ENCODE data around the gene RIPPLY2. TPM values are rescaled to one million over a fixed set of nuclear protein-coding genes. Genes with fewer than 3 reads are reported as not detected.

RIPPLY2 gene
- total RNA-seq, 1 experiment from 2014 or later, result not detected

DNA sequence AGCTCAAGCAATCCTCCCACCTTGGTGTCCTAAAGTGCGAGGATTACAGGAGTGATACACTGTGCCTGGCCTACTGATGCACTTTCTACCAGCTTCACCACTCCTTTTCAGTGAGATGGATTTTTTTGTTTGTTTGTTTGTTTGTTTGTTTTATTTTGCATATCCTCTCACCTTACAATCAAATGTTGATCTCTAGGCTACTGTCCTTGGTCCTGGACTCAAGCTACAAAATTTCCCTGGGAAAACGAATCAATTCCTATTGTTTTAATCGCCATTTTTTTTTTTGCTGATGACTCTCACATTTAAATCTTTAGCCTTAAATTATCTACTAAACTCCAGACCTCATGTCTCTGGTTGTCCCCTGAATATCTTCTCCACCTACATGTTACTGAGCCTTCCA is 3.5 kb upstream of the RIPPLY2 start:
- POLR2A ChIA-PET, result no interaction called here
- no TSS peak for BruUV-seq (replicated peaks)
- intact Hi-C loops (cut with micrococcal nuclease), result no loop called here

GRCh38 chr6:83852528-83853177 is 507 bp upstream of the RIPPLY2 start:
- POLR2A ChIA-PET, result no interaction called here
- no peaks in the 10 kb centered on the region for H3K36me3 Mint-ChIP-seq (ENCODE audit: insufficient read depth, unreplicated experiment)
- no peak for TF ChIP-seq CTCF (IDR thresholded peaks at IDR 0.05; ENCODE audit: unreplicated experiment)
- no TSS peak for BruUV-seq (replicated peaks)
- no peaks in the 10 kb centered on the region for H3K4me1 Mint-ChIP-seq (ENCODE audit: insufficient read depth, unreplicated experiment)
- H3K4me3 Mint-ChIP-seq (ENCODE audit: unreplicated experiment), result no peak overlapping the region
- peaks cover 7% of the 10 kb centered on the region for H3K9me3 Mint-ChIP-seq (ENCODE audit: unreplicated experiment)
- CTCF ChIA-PET, result interaction anchor here (1.5 kb wide), 1 partner anchor 238 kb away, joined by 5 read pairs; no protein-coding TSS in a partner anchor
- H3K27ac Mint-ChIP-seq (ENCODE audit: low read depth, unreplicated experiment), result no peak overlapping the region
- intact Hi-C loops (cut with micrococcal nuclease), result no loop called here
- peaks cover 62% of the 10 kb centered on the region for H3K27me3 Mint-ChIP-seq (ENCODE audit: insufficient read depth, unreplicated experiment)
- DNase-seq (ENCODE audit: unreplicated experiment), result no peak

More for the DNA sequence above, 3.5 kb upstream of the RIPPLY2 start:
- Mint-ChIP-seq H3K4me3 (ENCODE audit: unreplicated experiment) (no peak overlapping the region), H3K9me3 (ENCODE audit: unreplicated experiment) (peaks cover 7% of the 10 kb centered on the region), H3K27ac (ENCODE audit: low read depth, unreplicated experiment) (no peak overlapping the region), H3K4me1 (ENCODE audit: insufficient read depth, unreplicated experiment) (peaks cover 4% of the 10 kb centered on the region), H3K27me3 (ENCODE audit: insufficient read depth, unreplicated experiment) (peaks cover 43% of the 10 kb centered on the region), H3K36me3 (ENCODE audit: insufficient read depth, unreplicated experiment) (no peaks in the 10 kb centered on the region)
- no peak for DNase-seq (ENCODE audit: unreplicated experiment)
- CTCF ChIA-PET, result no interaction called here
- TF ChIP-seq CTCF (IDR thresholded peaks at IDR 0.05; ENCODE audit: unreplicated experiment), result no peak

DNA sequence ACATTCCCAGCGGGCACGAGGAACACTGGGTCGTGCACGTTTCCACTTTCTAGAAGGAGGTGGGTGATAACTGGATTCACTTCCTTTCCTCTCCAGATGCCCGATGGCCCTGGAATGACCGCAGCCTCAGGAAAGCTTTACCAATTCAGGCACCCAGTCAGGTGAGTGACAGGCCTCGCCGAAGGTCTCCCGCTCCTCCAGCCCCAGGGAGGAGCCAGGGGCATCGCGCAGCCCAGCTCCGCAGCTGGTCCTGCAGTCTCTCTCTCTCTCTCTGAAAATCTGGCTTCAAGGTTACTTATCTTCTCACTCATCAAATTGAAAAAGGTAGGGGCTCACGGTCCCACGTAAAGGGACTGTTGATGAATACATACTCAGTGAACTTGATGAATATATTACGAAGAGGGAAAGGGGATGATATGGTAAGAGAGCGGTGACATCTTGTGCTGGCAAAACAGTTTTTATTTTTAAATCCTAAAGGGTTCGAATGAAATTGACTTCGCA is 891 bp downstream of the RIPPLY2 start:
- H3K36me3 Mint-ChIP-seq (ENCODE audit: insufficient read depth, unreplicated experiment), result no peaks in the 10 kb centered on the region
- peaks cover 4% of the 10 kb centered on the region for H3K9me3 Mint-ChIP-seq (ENCODE audit: unreplicated experiment)
- no peak overlapping the region for H3K27ac Mint-ChIP-seq (ENCODE audit: low read depth, unreplicated experiment)
- H3K27me3 Mint-ChIP-seq (ENCODE audit: insufficient read depth, unreplicated experiment), result peaks cover 56% of the 10 kb centered on the region
- no peaks in the 10 kb centered on the region for H3K4me1 Mint-ChIP-seq (ENCODE audit: insufficient read depth, unreplicated experiment)
- no peak overlapping the region for H3K4me3 Mint-ChIP-seq (ENCODE audit: unreplicated experiment)
- no peak for DNase-seq (ENCODE audit: unreplicated experiment)
- BruUV-seq (replicated peaks), result no TSS peak
- intact Hi-C loops (cut with micrococcal nuclease), result no loop called here
- ChIA-PET POLR2A (no interaction called here), CTCF (no interaction called here)
- TF ChIP-seq CTCF (IDR thresholded peaks at IDR 0.05; ENCODE audit: unreplicated experiment), result no peak

- H3K27me3 Mint-ChIP-seq (ENCODE audit: insufficient read depth, unreplicated experiment), result peaks cover 49% of the 10 kb centered on the region
- TF ChIP-seq CTCF (IDR thresholded peaks at IDR 0.05; ENCODE audit: unreplicated experiment), result no peak
- ChIA-PET POLR2A (no interaction called here), CTCF (no interaction called here)
- no peaks in the 10 kb centered on the region for H3K9me3 Mint-ChIP-seq (ENCODE audit: unreplicated experiment)
- intact Hi-C loops (cut with micrococcal nuclease), result no loop called here
- BruUV-seq (replicated peaks), result no TSS peak
- peaks cover 2% of the 10 kb centered on the region for H3K36me3 Mint-ChIP-seq (ENCODE audit: insufficient read depth, unreplicated experiment)
- no peak overlapping the region for H3K4me3 Mint-ChIP-seq (ENCODE audit: unreplicated experiment)
- H3K27ac Mint-ChIP-seq (ENCODE audit: low read depth, unreplicated experiment), result no peak overlapping the region
- DNase-seq (ENCODE audit: unreplicated experiment), result no peak
- H3K4me1 Mint-ChIP-seq (ENCODE audit: insufficient read depth, unreplicated experiment), result no peaks in the 10 kb centered on the region
These were observed 1.6 kb downstream of the RIPPLY2 start for GRCh38 chr6:83854766-83855165.

All from MCF 10A (cell line).